ENCODE results near the gene TSHR.
"Not testable (repeated sequence)": the region's sequence is repeated elsewhere in the genome, so short reads cannot be mapped to it uniquely, and the experiment has no call there.

The TSHR gene

DNA sequence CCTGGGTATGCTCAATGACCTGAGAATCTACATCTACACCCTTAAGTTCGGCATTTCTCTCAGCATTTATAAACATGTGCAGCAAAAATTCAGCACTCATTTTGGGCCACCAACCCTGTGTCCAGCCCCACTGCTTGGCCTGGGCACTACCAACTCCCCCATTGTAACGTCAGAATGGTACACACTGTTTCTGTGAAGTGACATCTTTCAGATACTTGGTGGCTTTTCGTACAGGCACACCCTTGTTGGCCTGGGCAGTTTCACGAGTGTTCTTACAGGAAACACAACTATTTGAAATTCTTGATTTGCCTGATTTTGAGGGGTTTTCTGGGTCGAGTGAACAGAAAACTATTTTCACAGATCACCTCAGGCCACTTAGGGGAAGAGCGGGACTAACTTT is 46.0 kb downstream of the TSHR start:
- no peak for DNase-seq

DNA sequence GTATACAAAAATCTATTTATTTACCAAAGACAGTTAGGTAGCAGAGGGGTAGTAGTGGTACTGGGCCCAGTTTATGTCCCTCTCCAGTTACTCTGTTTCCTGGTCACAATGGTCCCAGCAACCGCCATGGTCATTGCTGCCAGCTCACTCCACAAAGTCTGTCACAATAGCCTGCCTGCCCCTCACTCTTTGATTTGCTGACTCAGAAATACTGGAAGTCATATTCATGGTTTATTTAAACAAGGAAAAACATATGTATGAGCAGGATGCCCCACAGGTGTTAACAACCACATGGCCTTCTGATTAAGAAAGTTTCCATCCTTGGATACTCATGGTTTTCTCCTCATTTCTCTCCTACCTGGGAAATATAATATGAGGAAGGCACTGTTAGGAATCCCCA is 49.2 kb downstream of the TSHR start:
- no peak for DNase-seq

DNA sequence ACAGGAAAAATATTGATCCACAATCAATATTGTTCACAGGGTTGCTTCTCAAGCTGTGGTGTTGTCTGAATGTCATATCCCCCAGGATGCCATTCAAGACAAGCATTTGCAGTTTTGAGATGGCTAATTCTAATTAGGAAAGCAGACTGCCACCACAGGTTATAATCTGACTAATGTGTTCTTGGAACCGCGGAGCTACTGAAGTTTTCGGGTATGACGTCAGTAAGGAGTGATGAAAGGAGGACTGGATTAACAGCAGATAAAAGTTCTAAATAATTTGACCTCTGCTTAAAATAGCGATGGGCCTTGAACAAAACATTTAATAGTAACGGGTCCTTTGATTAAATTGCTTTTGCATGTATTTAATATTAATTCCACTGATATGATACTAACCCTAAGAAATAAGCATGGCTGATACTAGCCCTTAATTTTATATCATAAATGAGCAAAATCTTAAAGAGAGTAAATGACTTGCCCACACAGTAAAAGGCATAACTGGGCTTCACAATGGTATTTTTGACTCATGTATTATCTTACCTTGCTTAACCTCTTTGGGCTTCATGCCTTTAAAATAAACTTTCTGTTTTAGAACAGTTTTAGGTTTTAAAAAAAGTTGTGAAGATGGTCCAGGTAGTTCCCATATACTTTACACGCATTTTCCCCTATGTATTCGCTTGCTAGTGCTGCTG is 50.3 kb downstream of the TSHR start:
- DNase-seq: no peak

DNA sequence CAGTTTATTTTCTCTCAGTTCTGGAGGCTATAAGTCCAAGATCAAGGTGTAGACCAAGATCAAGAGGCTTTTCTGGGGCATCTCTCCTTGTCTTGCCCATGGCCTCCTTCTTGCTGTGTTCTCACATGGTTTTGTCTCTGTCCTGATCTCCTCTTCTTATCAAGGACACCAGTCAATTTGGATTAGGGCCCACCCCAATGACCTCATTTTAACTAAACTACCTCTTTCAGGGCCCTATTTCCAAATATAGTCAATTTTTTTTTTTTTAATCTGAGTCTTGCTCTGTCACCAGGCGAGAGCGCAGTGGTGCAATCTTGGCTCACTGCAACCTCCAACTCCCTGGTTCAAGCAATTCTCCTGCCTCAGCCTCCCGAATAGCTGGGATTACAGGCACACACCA is 50.8 kb downstream of the TSHR start:
- no peak for DNase-seq

DNA sequence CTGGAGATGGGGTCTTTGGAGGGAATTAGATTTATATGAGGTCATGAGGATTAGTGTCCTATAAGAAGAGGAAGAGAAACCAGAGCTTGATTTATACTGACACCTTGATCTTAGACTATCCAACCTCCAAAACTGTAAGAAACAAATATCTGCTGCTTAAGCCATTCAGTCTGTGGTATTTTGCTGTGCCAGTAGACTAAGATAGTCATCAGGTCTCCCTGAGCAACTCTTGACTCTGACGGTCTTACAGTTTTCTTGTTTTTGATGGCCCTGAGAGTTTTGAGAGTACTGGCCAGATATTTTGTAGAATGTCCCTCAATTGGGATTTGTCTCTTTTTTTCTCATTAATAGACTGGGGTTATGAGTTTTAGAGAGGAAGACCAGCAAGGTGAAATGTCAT is 51.7 kb downstream of the TSHR start:
- no peak for DNase-seq

DNA sequence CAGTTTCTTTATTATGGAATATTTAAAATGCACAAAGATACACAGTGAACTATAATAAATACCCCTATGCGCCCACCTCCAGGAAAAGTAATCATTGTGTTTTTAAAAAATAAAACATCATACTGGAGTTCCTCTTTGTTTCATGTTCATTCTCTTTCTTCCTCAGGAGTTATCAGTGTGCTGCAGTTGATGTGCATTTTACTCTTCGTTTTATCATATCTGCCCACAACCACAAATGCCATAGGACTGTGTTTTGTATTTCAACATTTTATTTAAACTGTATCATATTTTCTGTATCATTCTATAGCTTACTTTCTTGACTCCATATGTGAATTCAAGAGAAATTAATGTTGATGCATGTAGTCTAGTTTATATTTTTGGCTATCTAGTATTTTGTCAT is 53.9 kb downstream of the TSHR start:
- no peak for DNase-seq

DNA sequence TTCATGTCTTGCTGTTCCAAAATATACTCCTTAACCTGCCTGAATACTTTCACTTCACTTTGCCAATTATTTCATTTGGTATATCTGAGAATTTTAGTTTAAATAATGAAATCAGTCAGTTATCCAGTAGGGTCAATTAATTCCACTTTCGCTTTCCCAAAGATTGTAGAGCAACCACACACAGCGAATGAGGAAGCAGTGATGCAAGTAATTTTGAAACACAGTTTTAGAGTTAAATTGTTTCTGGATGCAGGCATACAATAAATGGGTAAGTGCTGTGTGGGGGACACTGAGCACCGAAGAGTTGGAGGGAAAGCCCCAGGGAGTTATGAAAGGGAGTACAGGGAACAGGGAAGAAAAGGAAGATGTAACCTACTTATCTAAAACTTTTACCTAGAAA is 62.8 kb downstream of the TSHR start:
- no peak for DNase-seq

DNA sequence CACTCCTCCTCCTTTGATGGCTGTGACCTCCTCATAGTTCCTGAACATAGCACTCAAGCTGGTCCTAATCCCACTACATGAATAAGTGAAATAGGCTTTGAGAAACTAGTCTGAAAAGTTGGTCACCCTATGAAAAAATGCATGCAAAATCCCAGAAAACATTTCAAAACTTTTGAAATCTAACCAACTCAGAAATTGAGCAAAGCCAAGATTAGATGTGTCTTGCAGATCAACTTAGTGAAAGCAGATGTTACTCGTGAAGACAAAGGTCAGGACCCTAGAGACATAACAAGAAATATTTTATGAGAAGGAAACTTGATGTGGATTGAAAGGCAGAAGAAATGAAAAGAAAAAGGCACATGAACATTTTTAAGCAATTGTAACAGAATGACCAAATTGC is 63.3 kb downstream of the TSHR start:
- no peak for DNase-seq

DNA sequence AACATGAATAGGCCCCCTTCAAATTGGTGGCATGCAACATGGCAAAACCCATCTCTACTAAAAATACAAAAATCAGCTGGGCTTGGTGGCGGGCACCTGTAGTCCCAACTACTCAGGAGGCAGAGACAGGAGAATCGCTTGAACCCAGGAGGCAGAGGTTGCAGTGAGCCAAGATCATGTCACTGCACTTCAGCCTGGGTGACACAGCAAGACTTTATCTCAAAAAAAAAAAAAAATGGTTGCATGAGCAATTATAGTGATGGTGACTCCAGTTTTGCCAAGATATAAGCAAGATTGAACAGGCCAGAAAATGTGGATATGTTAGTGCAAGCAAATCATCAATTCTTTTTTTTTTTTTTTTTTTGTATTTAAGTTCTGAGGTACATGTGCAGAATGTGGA is 63.7 kb downstream of the TSHR start:
- DNase-seq: not testable (repeated sequence)

DNA sequence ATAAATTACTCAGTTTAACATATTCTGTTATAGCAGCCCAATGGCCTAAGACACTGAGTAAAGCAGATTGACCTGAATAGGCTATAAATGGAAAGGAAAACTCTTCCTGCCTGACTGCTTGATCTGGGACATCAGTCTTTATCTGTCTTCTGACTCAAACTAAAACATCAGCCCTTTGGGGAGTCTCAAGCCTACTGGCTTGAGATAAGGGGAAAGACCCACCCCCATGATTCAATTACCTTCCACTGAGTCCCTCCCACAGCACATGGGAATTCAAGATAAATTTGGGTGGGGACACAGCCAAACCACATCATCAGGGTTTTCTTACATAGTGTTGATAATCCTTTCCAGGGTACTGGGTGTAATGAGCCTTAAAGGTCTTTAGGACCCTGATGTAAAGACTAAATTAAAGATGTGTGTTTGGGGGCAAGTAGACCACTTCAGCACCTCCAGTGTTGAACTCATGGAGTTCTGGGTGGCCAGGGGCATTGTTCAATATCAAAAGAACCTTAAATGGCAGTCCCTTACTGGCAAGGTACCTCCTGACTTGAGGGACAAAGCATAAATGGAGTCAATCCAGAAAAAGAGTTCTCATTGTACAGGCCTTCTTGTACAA is 67.8 kb downstream of the TSHR start:
- DNase-seq: no peak

DNA sequence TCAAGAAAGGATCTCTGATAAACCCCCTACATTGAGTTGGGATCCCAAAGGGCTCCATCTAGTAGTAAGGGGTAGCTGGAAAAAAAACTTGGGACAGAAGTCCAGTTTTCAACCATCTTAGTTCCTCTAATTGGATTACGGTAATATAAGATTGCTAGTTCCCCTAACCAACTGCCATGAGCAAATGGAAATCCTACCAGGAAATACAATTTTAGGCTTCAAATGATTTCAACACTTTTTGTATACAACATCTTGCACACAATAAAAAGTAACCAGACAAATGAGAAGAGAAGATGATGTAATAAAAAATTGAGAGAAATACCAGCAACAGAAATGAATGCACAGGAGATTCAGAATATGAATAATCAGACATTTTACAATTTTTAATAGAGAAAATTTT is 73.0 kb downstream of the TSHR start:
- DNase-seq: no peak

DNA sequence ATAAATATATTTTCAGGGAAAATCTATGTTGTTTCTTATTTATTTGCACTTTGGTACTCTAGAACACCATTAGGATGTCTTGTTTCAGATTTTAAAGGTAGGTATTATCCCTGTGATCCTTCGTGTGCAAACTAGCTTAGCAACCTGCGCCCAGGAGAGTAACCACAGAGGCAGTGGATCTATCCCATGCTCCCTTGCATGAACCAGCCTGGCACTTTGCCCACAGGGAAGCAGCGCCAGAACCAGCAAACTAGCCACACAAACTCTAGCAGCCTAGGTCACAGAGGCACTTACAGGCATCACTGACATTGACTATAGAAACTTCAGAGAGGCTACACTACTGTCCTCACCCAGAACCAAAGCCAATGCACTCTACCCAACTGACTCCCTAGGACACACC is 76.1 kb downstream of the TSHR start:
- no peak for DNase-seq

DNA sequence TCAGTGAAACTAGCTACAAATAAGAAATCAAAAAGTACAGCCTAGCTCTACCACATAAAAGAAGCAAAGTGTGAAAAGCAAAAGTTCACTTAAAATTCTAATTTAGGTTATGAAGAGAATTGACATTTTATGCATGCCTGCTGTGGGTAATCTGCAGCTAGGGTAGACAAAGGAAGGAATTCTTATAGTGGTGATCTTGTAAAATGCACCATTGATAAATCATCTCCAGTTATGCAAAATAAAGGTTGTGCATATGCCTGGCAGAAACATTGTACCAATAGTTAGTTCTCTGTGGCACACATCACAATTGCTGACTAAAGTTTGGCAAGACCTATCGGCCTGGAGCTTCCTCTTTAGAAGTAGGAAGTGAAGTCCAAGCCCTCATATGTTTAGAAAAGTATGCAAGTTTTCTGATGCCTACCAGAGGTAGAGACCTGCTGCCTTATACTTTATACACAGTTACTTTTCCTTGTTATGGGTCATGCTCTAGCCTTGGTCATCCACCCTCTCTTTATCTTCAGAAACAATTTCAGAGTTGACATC is 78.3 kb downstream of the TSHR start:
- DNase-seq: no peak

DNA sequence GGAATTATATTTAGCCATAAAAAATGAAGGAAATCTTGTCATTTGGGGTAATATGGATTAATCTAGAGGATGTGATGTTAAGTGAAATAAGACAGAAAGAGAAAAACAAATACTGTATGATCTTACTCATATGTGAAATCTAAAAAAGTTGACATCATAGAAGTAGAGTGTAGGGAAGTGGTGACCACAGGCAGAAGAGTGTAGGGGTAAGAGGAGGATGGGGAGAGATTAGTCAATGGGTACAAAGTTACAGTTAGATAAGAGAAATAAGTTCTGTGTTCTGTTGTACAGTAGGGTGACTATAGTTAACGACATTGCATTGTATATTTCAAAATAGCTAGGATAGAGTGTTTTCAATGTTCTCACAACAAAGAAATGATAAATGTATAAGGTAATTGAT is 87.0 kb downstream of the TSHR start:
- no peak for DNase-seq

DNA sequence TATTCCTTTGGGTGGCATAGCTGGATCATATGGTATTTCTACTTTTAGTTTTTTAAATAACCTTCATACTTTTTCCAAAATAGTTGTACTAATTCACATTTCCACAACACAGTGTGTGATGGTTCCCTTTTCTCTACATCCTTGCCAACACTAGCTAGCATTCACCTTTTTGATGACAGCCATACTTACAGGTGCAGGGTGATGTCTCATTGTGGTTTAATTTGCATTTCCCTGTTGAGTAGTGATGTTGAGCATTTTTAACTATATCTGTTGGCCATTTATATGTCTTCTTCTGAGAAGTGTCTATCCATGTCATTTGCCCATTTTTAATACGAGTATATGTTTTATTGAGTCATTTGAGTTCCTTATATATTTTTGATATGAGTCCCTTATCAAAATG is 96.1 kb downstream of the TSHR start:
- no peak for DNase-seq

DNA sequence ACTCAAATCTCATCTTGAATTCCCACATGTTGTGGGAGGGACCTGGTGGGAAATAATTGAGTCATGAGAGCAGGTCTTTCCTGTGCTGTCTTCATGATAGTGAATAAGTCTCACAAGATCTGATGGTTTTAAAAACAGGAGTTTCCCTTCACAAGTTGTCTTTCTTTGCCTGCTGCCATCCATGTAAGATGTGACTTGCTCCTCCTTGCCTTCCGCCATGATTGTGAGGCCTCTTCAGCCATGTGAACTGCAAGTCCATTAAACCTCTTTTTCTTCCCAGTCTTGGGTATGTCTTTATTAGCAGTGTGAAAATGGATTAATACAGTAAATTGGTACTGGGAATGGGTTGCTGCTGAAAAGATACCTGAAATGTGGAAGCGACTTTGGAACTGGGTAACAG is 98.6 kb downstream of the TSHR start:
- DNase-seq: not testable (repeated sequence)

DNA sequence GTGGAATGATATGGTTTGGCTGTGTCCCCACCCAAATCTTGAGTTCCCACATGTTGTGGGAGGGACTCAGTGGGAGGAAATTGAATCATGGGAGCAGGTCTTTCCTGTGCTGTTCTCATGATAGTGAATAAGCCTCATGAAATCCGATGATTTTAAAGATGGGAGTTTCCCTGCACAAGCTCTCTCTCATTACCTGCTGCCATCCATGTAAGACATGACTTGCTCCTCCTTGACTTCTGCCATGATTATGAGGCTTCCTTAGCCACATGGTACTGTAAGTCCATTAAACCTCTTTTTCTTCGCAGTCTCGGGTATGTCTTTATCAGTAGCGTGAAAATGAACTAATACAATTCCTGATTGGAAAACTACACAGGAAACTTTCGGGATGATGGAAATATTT is 100.5 kb downstream of the TSHR start:
- DNase-seq: no peak

DNA sequence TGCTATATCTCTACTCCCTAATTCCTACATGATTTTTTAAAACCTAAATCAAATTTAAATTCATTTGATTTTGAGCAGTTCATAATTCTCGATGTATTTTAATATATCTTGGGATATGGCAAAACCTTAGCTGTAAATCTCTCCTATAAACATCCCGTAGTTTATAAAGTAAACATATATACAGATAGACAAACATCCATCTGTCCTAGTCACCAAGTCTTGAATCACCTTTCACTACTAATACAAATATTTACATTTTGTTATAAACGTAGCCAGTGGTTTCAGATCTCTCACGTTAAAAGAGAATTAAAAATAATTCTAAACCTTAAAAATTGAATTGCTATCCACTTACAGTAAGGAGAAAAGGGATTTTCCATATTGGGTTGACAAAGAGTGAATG is 107.0 kb downstream of the TSHR start:
- DNase-seq: no peak

DNA sequence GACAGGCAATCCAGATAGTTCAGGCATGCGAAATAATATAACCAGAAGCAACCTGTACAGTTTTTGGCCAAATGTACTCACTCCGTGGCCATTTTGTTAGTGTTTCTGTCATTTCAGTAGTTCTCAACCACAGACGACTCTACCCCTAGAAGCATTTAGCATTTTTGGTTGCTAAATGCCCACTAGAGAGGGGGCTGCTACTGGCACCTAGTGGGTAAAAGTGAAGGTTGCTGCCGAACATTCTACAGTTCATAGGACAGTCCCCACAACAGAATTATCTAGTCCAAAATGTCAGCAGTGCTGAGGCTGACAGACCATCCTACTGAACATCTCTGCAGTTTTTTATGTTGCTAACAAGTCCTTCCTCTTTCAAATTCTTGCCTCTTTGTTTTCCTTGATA is 107.4 kb downstream of the TSHR start:
- no peak for DNase-seq

DNA sequence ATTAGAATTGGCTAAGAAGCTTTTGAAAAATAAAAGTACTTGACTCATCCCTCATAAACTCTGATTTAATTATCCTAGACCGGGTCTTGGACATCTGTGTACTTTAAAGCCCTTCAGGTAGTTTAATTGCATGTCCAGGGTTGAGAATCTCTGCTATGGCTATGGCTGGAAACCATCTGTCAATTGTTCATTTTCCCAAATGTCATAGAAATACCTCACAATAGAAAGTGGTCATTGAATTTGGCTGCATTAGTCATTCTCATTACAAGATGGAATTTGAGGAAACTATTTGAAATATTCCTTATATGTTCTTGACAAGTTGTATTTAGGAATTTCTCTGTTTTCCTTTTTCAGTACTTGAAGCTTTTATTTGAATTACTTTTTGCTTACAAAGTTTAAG is 111.3 kb downstream of the TSHR start:
- no peak for DNase-seq

DNA sequence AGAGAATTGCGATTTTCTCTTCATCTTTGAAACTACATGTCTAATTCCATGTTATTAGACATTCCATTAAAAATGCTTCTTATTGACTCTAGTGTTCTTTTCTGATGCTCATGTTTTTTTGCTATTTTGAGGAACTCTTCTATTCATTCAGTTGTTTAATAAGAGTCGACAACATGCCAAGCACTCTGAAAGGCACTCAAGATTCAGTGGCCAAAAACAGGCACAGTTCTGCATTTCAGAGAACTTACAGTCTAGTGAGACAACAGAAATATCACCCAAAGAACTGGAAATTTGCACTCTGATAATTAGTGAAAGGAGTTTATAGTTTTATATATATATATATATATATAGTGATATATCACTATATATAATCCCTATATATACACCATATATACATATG is 111.7 kb downstream of the TSHR start:
- DNase-seq: no peak

DNA sequence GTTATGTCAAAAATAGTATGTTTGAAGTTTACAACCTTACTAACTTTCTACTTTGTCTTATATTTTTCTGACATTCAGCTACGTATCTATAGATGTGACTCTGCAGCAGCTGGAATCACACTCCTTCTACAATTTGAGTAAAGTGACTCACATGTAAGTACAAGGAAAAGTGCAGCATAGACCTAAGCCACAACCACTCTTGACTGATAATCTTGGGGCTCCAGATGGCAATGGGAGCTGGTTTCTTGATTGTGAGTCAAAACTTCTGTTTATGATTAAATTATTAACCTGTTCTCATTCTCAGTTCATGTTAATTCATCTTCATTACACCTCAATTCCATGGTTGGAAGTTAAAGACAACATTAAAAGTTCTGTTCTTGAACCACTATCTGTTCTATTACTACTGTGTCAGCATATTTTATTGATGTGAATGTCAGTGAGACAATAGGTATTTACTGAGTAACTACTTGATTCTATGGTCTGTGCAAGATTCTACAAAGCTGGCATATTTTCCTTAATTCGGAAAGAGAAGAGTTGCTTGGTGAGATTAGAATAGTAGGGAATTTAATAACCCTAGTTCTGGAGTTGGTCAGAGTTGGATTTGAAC is 112.9 kb downstream of the TSHR start:
- no peak for DNase-seq

DNA sequence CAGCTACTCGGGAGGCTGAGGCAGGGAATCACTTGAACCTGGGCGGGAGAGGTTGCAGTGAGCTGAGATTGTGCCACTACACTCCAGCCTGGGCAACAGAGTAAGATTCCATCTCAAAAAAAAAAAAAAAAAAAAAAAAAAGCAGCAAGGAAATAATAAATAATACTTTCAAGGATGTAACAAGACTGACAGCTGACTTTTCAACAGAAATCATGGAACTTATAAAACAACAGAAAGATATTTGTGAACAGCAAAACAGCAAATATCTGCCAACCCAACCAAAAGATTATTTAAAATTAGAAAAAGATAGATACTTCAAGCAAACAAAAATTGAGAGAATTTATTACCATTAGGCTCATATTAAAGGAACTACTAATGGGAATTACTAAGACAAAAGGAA is 115.1 kb downstream of the TSHR start:
- DNase-seq: no peak

DNA sequence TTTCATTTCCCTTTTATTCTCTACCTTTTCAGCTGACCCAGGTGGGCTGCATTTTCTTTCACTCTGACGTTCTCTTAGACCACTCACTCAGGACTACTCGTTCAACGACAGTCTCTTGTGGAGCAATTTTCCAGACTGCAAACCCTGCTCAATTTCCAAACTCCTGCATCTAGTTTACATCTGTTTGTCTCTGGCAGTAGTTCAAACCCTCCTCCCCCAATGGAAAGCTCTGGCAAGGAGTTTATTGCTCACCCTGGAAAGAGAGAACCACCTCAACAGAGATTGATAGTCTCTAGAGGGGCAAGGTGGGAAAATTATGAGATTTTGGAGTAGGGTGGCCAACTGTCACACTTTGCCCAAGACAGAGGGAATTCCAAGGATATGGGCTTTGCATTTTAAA is 130.2 kb downstream of the TSHR start:
- no peak for DNase-seq

DNA sequence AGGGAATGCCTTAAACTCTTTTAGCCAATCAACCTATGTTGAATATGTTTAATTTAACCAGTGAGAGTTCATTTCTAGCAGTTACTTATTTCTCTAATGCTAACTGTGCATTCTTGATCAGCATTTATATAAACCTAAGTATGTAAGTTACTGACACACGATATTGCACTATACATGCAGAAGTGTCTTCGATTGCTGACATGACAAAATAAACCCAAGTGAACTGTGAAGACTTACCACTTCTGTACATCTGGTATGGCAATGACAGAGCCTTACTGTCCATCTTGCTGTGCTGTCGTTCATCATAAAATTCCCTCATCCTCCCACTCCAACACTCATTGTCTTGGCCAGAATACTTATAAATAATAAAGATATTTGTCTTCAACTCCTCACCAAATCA is 131.8 kb downstream of the TSHR start:
- DNase-seq: no peak
